ENCODE data around the gene EFNB1. TPM values are rescaled to one million over a fixed set of nuclear protein-coding genes. Genes with fewer than 3 reads are reported as not detected.

Gene EFNB1
- total and polyA plus RNA-seq, 2 experiments from 2014 or later, result 1.3 to 2.7 TPM

GRCh38 chrX:68832101-68832416 lies 3.2 kb downstream of the EFNB1 start (continued):
- no peak for TF ChIP-seq ZNF462 (CRISPR knock-in tag; IDR thresholded peaks at IDR 0.05)

- no peaks in the 10 kb centered on the region for H3K9me3 Mint-ChIP-seq
- H3F3A ChIP-seq (replicated peaks; ENCODE audit: low read depth), result no peaks in the 10 kb centered on the region
- peaks cover 81% of the 10 kb centered on the region for H3K27me3 ChIP-seq (ENCODE audit: insufficient read depth)
- ATAC-seq (no peak), DNase-seq (ENCODE audit: low spot score) (peak; percentile 25)
- H3K4me3 Mint-ChIP-seq, result peak overlapping the region; percentile 65; the same call in 1 of the 3 replicates
- H4K20me1 ChIP-seq (replicated peaks; ENCODE audit: insufficient read depth), result no peaks in the 10 kb centered on the region; the same call in 1 of the 2 replicates
- H3K27ac Mint-ChIP-seq, result no peak overlapping the region
- H3K4me1 Mint-ChIP-seq, result peaks cover 20% of the 10 kb centered on the region; the same call in 2 of the 3 replicates
- no peak overlapping the region for H2AFZ ChIP-seq
- H3K27ac ChIP-seq (ENCODE audit: low read depth), result no peak overlapping the region
- H3K4me2 ChIP-seq, result peak overlapping the region; percentile 65
- no peaks in the 10 kb centered on the region for H3K36me3 ChIP-seq (ENCODE audit: insufficient read depth)
- no peaks in the 10 kb centered on the region for H3K79me2 ChIP-seq (replicated peaks; ENCODE audit: insufficient read depth)
- no peak for TF ChIP-seq NANOG (IDR thresholded peaks at IDR 0.05; ENCODE audit: borderline replicate concordance)
- no peak for TF ChIP-seq ZNF114 (CRISPR knock-in tag; IDR thresholded peaks at IDR 0.05)
- no peak for TF ChIP-seq EZH2phosphoT487 (IDR thresholded peaks at IDR 0.05; ENCODE audit: unreplicated experiment)
- no peak for TF ChIP-seq ETS1 (IDR thresholded peaks at IDR 0.05)
- TF ChIP-seq CREB1 (CRISPR knock-in tag; IDR thresholded peaks at IDR 0.05; ENCODE audit: low read depth), result no peak
- TF ChIP-seq REST (IDR thresholded peaks at IDR 0.05; ENCODE audit: unreplicated experiment), result no peak
- no peak for TF ChIP-seq POLR2AphosphoS5 (IDR thresholded peaks at IDR 0.05; ENCODE audit: low read depth)
- TF ChIP-seq EZH2 (IDR thresholded peaks at IDR 0.05; ENCODE audit: low read depth, unreplicated experiment), result no peak
- H3K36me3 Mint-ChIP-seq (ENCODE audit: low read depth), result no peaks in the 10 kb centered on the region
- peak overlapping the region; percentile 20; the same call in 1 of the 2 replicates for H3K4me3 ChIP-seq
- H3K9me2 ChIP-seq (ENCODE audit: insufficient read depth), result no peaks in the 10 kb centered on the region
- peaks cover 16% of the 10 kb centered on the region; the same call in 1 of the 2 replicates for H3K4me1 ChIP-seq (ENCODE audit: insufficient read depth)
- H3K27me3 Mint-ChIP-seq (ENCODE audit: insufficient read depth, low read depth, poor library complexity), result peaks cover 48% of the 10 kb centered on the region
Observed at GRCh38 chrX:68832516-68833447, 4.0 kb downstream of the EFNB1 start.

All from GM23338 (cell line).